DLD1 (cell line): ENCODE data around the gene EFCAB3.
"Not testable (repeated sequence)": the region's sequence is repeated elsewhere in the genome, so short reads cannot be mapped to it uniquely, and the experiment has no call there.

Source experiments
- in situ Hi-C: cut with HindIII; loops from 2 replicates; pipeline ENCODE4 v1.10.0; 2017; ENCODE audit warnings: low sequenced_read_pairs

EFCAB3 gene

DNA sequence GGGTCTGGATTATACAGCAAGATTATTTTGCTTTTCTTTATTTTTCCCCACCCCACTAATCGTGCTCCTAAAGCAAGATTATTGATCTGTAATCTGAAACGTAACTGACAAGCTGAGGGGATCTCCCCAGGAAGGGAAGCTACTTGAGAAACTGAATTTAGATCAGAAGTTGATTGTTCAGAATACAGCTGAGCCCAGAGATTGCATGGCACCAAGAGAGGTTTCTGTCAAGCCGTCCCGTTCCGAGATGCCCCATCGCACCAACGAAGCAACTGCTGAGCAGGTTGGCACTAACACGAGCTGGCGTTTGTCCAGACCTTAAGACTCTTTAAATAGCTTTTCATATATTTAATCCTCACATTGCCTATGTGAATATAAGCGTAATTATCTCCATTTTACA lies 78.1 kb downstream of the EFCAB3 start:
- in situ Hi-C loops: not testable (repeated sequence)

DNA sequence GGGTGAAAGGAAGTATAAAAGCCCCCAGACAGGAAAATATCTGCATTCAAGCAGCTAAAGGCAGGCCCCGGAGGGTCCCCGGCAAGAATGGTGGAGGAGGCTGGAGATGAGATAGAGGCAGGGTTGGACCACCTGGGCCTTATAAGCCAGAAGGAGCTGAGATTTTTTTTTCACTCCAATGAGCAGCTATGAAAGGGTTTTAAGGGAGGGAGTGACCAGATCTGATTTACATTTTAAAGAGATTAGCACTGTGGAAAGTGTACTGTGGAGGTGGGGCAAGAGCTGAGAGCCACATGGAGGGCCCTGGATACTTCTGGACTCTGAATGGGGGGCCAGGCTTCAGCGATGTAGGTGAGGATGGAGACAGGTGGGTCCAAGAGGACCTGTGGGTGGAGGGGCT lies 84.1 kb downstream of the EFCAB3 start:
- in situ Hi-C loops: not testable (repeated sequence)

DNA sequence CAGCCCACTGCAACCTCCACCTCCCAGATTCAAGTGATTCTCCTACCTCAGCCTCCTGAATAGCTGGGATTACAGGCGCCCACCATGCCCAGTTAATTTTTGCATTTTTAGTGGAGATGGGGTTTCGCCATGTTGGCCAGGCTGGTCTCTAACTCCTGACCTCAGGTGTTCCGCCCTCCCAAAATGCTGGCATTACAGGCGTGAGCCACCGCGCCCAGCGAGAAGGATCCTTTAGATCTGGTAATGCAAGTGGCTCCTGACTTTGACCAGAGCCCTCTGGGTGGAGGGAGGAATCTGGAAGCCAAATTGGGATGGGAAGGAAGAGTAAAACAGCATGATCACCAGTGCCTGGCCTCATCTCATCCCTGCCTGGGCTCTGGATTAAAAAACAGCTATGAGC lies 84.9 kb downstream of the EFCAB3 start:
- in situ Hi-C loops: not testable (repeated sequence)
